KMS-11 (cell line): Measurements from ENCODE around the gene DOK7.

Source experiments
- H2AFZ ChIP-seq: fragments of 200-600 bp; sonication (generic); 2 replicates; pipeline ENCODE4 v1.6.1; 2016; ENCODE audit warnings: antibody characterized with exemption, mixed run types, low read depth
- H3K27ac ChIP-seq: fragments of 200-600 bp; sonication (generic); 2 replicates; pipeline ENCODE4 v1.6.1; 2016; ENCODE audit warnings: mild to moderate bottlenecking, mixed run types
- H3K27me3 ChIP-seq: fragments of 200-600 bp; sonication (generic); 2 replicates; pipeline ENCODE4 v1.6.1; 2017; ENCODE audit warnings: mild to moderate bottlenecking, low read depth, mixed run types, moderate library complexity; ENCODE audit not compliant: insufficient read depth
- H3K36me3 ChIP-seq: fragments of 200-600 bp; sonication (generic); 2 replicates; pipeline ENCODE4 v1.6.1; 2017; ENCODE audit warnings: mild to moderate bottlenecking, mixed run types; ENCODE audit not compliant: insufficient read depth
- H3K4me1 ChIP-seq: fragments of 200-600 bp; sonication (generic); 2 replicates; pipeline ENCODE4 v1.6.1; 2016; ENCODE audit warnings: mild to moderate bottlenecking, low read depth, mixed run types; ENCODE audit not compliant: poor library complexity, severe bottlenecking
- H3K4me2 ChIP-seq: fragments of 200-600 bp; sonication (generic); 2 replicates; pipeline ENCODE4 v1.7.0; 2016; ENCODE audit warnings: mild to moderate bottlenecking, mixed run types
- H3K4me3 ChIP-seq: fragments of 200-600 bp; sonication (generic); IDR thresholded peaks from 2 replicates; pipeline ENCODE4 v1.6.1; 2017; ENCODE audit warnings: low read depth, low read length, mixed read lengths; ENCODE audit not compliant: insufficient read depth
- H3K79me2 ChIP-seq: fragments of 200-600 bp; sonication (generic); 2 replicates; pipeline ENCODE4 v1.6.1; 2016; ENCODE audit warnings: low read depth, mixed run types; ENCODE audit not compliant: insufficient read depth
- H3K9ac ChIP-seq: fragments of 200-600 bp; sonication (generic); 2 replicates; pipeline ENCODE4 v1.6.1; 2016; ENCODE audit warnings: mild to moderate bottlenecking, mixed run types
- H4K20me1 ChIP-seq: fragments of 200-600 bp; sonication (generic); 2 replicates; pipeline ENCODE4 v1.6.1; 2016; ENCODE audit warnings: mild to moderate bottlenecking, mixed run types; ENCODE audit not compliant: insufficient read depth
- TF ChIP-seq, protein P1 (sequence below): fragments of 200-600 bp; sonication (generic); conservative IDR thresholded peaks from 2 replicates; pipeline ENCODE4 v1.6.1; 2017; ENCODE audit warnings: low read depth, mild to moderate bottlenecking, antibody characterized with exemption, low read length, moderate library complexity, mixed read lengths

The DOK7 gene

DNA sequence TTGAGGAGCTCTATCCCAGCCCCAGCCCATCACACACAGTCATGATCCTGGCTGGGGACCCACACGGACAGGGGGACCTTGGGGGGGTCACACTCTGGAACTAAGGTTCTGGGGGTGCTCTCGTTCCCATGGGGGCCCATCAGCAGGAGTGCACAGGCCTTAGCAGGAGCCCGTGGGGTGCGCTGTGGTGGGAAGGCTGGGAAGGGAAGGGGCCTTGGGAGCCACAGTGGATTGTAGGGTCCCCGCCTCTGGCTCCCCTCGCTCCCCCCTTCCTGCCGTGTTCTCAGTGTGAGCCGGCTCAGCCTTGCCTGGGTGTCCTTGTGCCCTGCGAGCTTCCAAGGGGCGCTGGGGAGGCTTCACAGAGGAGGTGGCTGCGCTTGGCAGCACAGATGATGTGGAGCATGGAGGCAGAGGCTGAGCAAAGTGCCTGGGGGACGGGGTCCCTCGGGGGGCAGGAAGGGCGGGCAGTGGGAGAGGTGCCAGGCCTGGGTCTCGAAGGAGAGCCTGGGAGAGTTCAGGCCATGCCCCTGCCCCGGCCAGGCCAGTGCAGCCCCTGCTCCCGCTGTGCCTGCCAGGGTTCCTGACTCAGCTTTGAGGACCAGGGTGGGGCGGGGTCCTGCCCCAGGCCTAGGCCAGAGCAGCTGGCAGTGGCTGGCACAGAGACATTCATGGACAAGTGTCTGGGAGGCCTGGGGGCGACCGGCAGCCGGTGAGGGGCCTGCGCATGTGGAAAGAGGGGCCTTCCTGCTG is 26.9 kb upstream of the DOK7 start:
- Histone ChIP-seq H3K79me2 (no peaks in the 10 kb centered on the region), H2AFZ (no peak overlapping the region), H3K4me3 (no peak overlapping the region), H3K9ac (no peak overlapping the region), H3K36me3 (no peaks in the 10 kb centered on the region), H3K27me3 (no peaks in the 10 kb centered on the region), H3K27ac (no peak overlapping the region), H3K4me1 (no peaks in the 10 kb centered on the region), H4K20me1 (no peaks in the 10 kb centered on the region), H3K4me2 (no peak overlapping the region)
- TF ChIP-seq, protein P1, sequence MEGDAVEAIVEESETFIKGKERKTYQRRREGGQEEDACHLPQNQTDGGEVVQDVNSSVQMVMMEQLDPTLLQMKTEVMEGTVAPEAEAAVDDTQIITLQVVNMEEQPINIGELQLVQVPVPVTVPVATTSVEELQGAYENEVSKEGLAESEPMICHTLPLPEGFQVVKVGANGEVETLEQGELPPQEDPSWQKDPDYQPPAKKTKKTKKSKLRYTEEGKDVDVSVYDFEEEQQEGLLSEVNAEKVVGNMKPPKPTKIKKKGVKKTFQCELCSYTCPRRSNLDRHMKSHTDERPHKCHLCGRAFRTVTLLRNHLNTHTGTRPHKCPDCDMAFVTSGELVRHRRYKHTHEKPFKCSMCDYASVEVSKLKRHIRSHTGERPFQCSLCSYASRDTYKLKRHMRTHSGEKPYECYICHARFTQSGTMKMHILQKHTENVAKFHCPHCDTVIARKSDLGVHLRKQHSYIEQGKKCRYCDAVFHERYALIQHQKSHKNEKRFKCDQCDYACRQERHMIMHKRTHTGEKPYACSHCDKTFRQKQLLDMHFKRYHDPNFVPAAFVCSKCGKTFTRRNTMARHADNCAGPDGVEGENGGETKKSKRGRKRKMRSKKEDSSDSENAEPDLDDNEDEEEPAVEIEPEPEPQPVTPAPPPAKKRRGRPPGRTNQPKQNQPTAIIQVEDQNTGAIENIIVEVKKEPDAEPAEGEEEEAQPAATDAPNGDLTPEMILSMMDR = no peak

DNA sequence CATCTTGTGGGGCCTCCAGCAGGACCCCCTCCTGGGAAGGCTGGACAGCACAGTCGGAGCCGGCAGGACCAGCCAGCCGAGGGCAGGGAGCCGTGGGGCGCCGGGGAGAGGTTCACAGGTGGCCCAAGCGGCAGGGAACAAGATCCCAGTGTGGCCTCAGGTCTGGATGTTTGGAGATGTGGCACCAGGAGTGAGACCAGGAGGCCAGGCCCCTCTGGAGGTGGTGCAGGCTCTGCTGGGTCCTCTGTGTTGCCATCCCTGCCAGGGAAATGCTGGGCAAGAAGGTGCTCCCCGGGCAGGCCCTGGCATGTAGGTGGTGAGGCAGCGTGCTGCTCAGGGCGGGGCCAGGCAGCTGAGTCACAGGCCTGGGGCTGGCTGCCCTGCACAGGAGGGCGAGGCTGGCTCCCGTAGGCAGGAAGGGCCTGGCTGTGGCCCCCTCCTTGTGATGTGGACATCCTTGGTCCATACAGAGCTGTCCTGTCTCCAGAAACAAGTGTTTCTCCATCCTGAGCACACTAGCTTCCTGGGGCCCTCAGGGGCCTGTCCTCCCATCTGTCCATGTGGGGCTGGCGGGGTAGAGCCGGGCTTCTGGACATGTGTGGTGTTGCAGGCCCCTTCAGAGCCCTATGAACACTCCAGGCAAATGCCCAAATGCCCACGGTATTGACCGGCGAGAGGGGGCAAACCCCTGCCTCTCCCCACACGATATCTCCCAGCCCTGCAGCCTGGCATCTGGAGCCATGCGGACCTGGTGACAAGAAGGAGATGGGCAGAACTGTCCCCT is 26.1 kb upstream of the DOK7 start:
- TF ChIP-seq, protein P1 = no peak
- H3K36me3 ChIP-seq = no peaks in the 10 kb centered on the region
- no peak overlapping the region for H3K27ac ChIP-seq
- no peak overlapping the region for H3K4me2 ChIP-seq
- H2AFZ ChIP-seq = no peak overlapping the region
- H3K4me3 ChIP-seq = no peak overlapping the region
- H3K4me1 ChIP-seq = no peaks in the 10 kb centered on the region
- no peaks in the 10 kb centered on the region for H3K27me3 ChIP-seq
- no peaks in the 10 kb centered on the region for H3K79me2 ChIP-seq
- H3K9ac ChIP-seq = no peak overlapping the region
- no peaks in the 10 kb centered on the region for H4K20me1 ChIP-seq

DNA sequence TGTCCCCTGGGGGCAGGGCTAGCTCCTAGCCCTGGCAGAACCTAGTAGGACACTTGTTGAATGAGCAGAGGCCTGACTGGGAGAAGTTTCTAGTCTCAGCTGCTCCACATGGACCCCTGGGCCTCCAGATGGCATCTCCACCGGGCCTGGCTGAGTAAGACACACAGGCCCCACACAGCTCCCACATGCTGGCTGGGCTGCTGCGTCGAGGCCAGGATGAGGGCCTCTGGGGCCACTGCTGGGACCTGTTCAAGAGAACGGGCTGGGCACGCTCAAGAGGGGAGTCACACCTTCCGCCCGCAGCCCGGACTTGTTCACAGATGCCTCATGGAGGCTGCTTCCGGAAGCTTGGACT is 25.5 kb upstream of the DOK7 start:
- Histone ChIP-seq H3K4me1 (no peaks in the 10 kb centered on the region), H3K9ac (no peak overlapping the region), H3K79me2 (no peaks in the 10 kb centered on the region), H4K20me1 (no peaks in the 10 kb centered on the region), H3K27me3 (no peaks in the 10 kb centered on the region), H3K27ac (no peak overlapping the region), H2AFZ (no peak overlapping the region), H3K4me3 (no peak overlapping the region), H3K4me2 (no peak overlapping the region), H3K36me3 (no peaks in the 10 kb centered on the region)
- TF ChIP-seq, protein P1 = no peak

DNA sequence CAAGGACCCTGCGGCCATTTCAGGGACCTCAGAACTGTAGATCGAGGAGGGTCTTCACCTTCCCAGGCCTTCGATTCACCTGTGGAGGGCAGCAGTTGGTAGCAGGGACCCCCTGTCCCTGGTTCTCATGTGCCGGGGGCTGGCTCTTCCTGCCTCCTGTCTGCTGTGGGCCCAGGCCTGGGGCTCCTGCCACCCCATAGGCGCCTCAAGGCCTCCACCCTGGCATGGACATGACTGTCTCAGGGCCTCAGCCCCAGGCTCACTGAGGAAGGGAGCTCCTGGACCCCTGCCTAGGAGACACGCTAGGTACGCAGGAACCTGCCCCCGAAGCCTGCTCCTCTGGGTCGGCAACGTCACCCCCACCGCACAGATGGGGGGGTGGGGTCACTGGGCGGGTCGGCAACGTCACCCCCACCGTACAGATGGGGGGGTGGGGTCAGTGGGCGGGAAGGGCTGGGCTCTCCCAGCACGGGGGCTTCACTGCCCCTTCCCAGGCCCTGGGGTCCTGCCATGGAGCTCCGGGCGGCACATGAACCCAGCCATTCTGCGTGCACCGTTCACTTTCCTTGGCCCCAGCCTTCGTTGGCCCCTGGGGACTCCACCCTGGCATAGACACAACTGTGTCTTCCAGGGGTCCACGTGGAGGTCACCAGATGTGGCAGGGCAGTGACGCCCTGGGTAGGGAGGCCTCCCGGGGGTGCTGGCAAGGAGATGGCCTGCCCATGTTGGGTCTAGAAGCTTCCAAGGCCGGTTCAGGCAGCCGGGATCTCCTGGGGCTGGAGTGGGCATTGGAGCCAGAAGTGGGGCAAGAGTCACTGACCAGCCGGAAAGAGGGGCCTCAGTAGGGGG is 24.9 kb upstream of the DOK7 start:
- Histone ChIP-seq H2AFZ (no peak overlapping the region), H3K27ac (no peak overlapping the region), H3K27me3 (no peaks in the 10 kb centered on the region), H3K79me2 (no peaks in the 10 kb centered on the region), H3K36me3 (no peaks in the 10 kb centered on the region), H4K20me1 (no peaks in the 10 kb centered on the region), H3K4me3 (no peak overlapping the region), H3K9ac (no peak overlapping the region), H3K4me2 (no peak overlapping the region), H3K4me1 (no peaks in the 10 kb centered on the region)
- TF ChIP-seq, protein P1 = no peak
